Measurements from ENCODE around the gene INTS1. TPM values are rescaled to one million over a fixed set of nuclear protein-coding genes. Genes with fewer than 3 reads are reported as not detected.

INTS1 gene
- total and polyA plus RNA-seq, 2 experiments from 2014 or later = 30.0 to 57.3 TPM

DNA sequence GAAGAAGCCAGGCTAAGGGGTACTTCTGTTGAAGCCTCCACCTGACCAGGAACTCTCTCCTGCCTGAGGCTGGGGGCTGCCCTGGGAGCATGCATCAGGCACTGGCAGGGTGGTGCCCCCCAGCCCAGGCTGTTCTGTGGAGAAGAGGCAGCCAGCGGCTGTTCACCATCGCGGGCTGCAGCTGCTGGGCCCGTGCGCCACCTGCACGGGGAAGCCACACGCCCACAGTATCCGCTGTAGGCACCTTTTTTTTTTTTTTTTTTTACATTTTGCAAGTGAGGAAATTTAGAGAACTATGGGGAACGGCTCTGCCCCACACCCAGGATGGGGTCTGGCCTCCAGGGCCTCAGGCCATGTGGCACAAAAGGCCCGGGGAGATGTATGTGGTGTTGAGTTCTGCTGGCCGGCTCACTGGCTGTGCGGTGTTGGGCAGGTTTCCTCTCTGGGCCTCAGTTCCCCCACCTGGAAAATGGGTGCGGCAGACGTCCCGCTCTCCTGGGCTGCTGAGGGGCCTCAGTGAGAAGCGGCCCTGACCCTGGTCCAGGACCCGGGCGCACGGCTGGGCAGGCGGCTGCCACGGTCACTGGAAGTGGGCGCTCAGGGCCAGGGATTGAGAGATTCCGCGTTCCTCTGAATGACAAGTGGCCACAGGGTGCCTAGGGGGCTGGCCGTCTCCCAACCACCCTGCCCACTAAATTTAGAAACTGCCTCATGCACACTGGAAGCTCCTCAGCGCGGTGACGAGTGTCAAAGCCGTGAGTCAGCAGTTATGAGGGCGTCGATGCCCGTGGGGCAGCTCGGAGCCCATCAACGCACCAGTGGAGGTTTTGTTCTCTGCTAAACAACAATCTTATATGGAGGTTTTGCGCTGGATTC, 8.8 kb upstream of the INTS1 start:
- H3K4me1 ChIP-seq (ENCODE audit: insufficient read depth) = no peaks in the 10 kb centered on the region
- no peaks in the 10 kb centered on the region for H3K9me3 ChIP-seq (ENCODE audit: low read depth)
- H3K9me2 ChIP-seq (replicated peaks; ENCODE audit: insufficient read depth) = no peaks in the 10 kb centered on the region
- no peak for TF ChIP-seq EZH2phosphoT487 (IDR thresholded peaks at IDR 0.05; ENCODE audit: low read depth, severe bottlenecking, unreplicated experiment)
- DNase-seq (ENCODE audit: low spot score) = no peak
- no peaks in the 10 kb centered on the region for H4K20me1 ChIP-seq (ENCODE audit: insufficient read depth, poor library complexity, severe bottlenecking)
- H3K79me2 ChIP-seq = no peaks in the 10 kb centered on the region
- H3K27ac ChIP-seq = no peak overlapping the region
- no peaks in the 10 kb centered on the region for H3K27me3 ChIP-seq
- no peak overlapping the region for H2AFZ ChIP-seq
- H3K4me2 ChIP-seq = no peak overlapping the region
- no peaks in the 10 kb centered on the region for H3K36me3 ChIP-seq (replicated peaks; ENCODE audit: insufficient read depth, low read depth)
- no peak overlapping the region for H3K4me3 ChIP-seq
- WGBS (ENCODE audit: low lambda C conversion rate, missing lambda C conversion rate) = 94% methylated on average over 34 of the region's 35 CpGs

DNA sequence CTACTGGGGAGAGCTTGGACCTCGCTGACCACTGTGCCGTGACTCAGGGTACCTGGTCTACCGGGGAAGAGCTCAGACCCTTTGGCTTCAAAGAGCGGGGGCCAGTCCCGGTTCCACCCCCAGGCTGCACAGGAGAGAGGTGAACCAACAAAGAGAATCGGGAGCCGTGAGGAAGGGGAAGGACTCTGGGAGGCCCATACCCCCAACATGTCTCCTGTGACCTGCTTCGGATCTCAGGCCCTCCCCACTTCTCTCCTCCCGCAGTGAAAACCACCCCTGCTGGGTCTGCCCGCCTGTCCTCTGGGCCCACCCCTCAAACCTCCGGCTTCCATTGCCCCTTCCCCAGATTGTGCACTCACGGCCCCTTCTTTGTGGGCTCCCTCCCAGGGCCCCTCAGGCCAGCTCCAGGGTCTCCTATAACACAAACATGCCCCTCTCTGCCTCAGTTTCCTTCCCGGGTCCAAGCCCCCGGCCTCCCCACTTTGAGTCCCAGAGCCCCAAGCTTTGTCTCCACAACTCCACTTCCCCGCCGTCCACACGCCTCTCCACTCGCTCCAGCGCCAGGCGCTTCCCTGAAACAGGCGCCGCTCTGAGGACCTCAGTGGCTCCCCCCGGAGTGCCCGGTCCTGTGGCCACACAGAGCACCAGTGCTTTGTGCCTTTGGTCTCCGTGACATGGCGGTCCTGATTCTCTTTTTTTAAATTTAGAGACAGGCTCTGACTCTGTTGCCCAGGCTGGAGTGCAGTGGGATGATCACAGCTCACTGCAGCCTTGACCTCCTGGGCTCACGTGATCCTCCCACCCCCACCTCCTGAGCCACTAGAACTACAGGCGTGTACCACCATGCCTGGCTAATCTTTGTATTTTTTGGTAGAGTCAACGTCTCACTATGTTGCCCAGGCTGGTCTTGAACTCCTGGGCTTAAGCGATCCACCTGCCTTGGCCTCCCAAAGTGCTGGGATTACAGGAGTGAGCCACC, 7.5 kb upstream of the INTS1 start:
- DNase-seq (ENCODE audit: low spot score) = no peak
- Histone ChIP-seq H3K4me1 (ENCODE audit: insufficient read depth) (no peaks in the 10 kb centered on the region), H3K4me3 (no peak overlapping the region), H3K4me2 (no peak overlapping the region), H4K20me1 (ENCODE audit: insufficient read depth, poor library complexity, severe bottlenecking) (no peaks in the 10 kb centered on the region), H3K27ac (no peak overlapping the region), H3K79me2 (no peaks in the 10 kb centered on the region), H3K36me3 (replicated peaks; ENCODE audit: insufficient read depth, low read depth) (no peaks in the 10 kb centered on the region), H3K9me3 (ENCODE audit: low read depth) (no peaks in the 10 kb centered on the region), H2AFZ (no peak overlapping the region), H3K27me3 (no peaks in the 10 kb centered on the region), H3K9me2 (replicated peaks; ENCODE audit: insufficient read depth) (no peaks in the 10 kb centered on the region)
- 92% methylated on average over 30 of the region's 30 CpGs for WGBS (ENCODE audit: low lambda C conversion rate, missing lambda C conversion rate)
- TF ChIP-seq, protein P1, sequence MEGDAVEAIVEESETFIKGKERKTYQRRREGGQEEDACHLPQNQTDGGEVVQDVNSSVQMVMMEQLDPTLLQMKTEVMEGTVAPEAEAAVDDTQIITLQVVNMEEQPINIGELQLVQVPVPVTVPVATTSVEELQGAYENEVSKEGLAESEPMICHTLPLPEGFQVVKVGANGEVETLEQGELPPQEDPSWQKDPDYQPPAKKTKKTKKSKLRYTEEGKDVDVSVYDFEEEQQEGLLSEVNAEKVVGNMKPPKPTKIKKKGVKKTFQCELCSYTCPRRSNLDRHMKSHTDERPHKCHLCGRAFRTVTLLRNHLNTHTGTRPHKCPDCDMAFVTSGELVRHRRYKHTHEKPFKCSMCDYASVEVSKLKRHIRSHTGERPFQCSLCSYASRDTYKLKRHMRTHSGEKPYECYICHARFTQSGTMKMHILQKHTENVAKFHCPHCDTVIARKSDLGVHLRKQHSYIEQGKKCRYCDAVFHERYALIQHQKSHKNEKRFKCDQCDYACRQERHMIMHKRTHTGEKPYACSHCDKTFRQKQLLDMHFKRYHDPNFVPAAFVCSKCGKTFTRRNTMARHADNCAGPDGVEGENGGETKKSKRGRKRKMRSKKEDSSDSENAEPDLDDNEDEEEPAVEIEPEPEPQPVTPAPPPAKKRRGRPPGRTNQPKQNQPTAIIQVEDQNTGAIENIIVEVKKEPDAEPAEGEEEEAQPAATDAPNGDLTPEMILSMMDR (IDR thresholded peaks at IDR 0.05; ENCODE audit: poor library complexity) = no peak
- no peak for TF ChIP-seq EZH2 (IDR thresholded peaks at IDR 0.05; ENCODE audit: borderline replicate concordance)
- no peak for TF ChIP-seq EZH2phosphoT487 (IDR thresholded peaks at IDR 0.05; ENCODE audit: low read depth, severe bottlenecking, unreplicated experiment)

DNA sequence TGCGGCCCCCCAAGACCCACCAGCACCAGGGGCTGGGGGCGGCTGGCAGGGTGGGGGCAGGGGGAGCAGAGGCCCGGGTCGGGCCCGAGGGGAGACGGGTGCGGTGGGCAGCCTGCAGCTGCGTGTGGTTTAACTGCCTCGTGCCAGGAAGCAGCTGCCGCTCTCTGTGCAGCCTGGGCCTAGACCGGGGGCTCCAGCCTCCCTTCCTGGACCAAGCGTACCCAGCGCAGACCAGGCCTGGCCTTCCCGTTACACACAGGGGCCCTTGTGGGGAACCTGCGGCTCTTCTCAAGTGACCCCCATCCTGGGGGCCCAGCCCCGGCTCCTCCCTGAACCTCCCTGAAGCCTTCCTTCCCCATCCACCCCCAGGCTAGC, 6.6 kb upstream of the INTS1 start:
- no peak for DNase-seq (ENCODE audit: low spot score)
- no peak overlapping the region for H3K4me2 ChIP-seq
- H3K9me2 ChIP-seq (replicated peaks; ENCODE audit: insufficient read depth) = no peaks in the 10 kb centered on the region
- H3K27me3 ChIP-seq = no peaks in the 10 kb centered on the region
- TF ChIP-seq EZH2 (IDR thresholded peaks at IDR 0.05; ENCODE audit: borderline replicate concordance) (no peak), EZH2phosphoT487 (IDR thresholded peaks at IDR 0.05; ENCODE audit: low read depth, severe bottlenecking, unreplicated experiment) (no peak)
- TF ChIP-seq, protein P1 (IDR thresholded peaks at IDR 0.05; ENCODE audit: poor library complexity) = no peak
- H3K4me1 ChIP-seq (ENCODE audit: insufficient read depth) = no peaks in the 10 kb centered on the region
- WGBS (ENCODE audit: low lambda C conversion rate, missing lambda C conversion rate) = 71% methylated on average over 2 of the region's 16 CpGs
- H3K79me2 ChIP-seq = no peaks in the 10 kb centered on the region
- no peaks in the 10 kb centered on the region for H3K36me3 ChIP-seq (replicated peaks; ENCODE audit: insufficient read depth, low read depth)
- no peaks in the 10 kb centered on the region for H3K9me3 ChIP-seq (ENCODE audit: low read depth)
- H4K20me1 ChIP-seq (ENCODE audit: insufficient read depth, poor library complexity, severe bottlenecking) = no peaks in the 10 kb centered on the region
- H2AFZ ChIP-seq = no peak overlapping the region
- H3K4me3 ChIP-seq = no peak overlapping the region
- no peak overlapping the region for H3K27ac ChIP-seq

Data from hepatocyte (in vitro differentiated cells).